Activated CD8-positive, alpha-beta memory T cell treated with anti-CD3 and anti-CD28 coated beads, Interleukin-2, amount 10 ng/mL, durations not matched to agents 7 days and 5 days (primary cell): ENCODE data around the gene IP6K3. TPM values are rescaled to one million over a fixed set of nuclear protein-coding genes. Genes with fewer than 3 reads are reported as not detected.

ENCODE experiments used
- ATAC-seq: fragments of 150-1000 bp; cut with Tn5 transposase; one replicate; pipeline ENCODE4 v1.10.0; 2021; ENCODE audit warnings: moderate library complexity
- CTCF ChIA-PET: fragments of 350-600 bp; sonication (Branson Sonifier 250); formaldehyde crosslinking; loops from one replicate; lab custom pipeline; 2021; ENCODE audit warnings: antibody characterized with exemption; lab: Charles Lee
- DNase-seq: peaks from one replicate; pipeline ENCODE4 v3.0.0-alpha.2; 2020
- H3K27ac Mint-ChIP-seq: one replicate; pipeline ENCODE4 v1.8.0; 2021; ENCODE audit warnings: mild to moderate bottlenecking, mixed read lengths
- H3K27me3 Mint-ChIP-seq: one replicate; pipeline ENCODE4 v1.8.0; 2021; ENCODE audit warnings: mixed read lengths
- H3K36me3 Mint-ChIP-seq: one replicate; pipeline ENCODE4 v1.8.0; 2021; ENCODE audit warnings: mild to moderate bottlenecking, mixed read lengths
- H3K4me1 Mint-ChIP-seq: one replicate; pipeline ENCODE4 v1.8.0; 2021; ENCODE audit warnings: mixed read lengths
- H3K4me3 Mint-ChIP-seq: one replicate; pipeline ENCODE4 v1.8.0; 2021; ENCODE audit warnings: mild to moderate bottlenecking, moderate library complexity, mixed read lengths
- H3K9me3 Mint-ChIP-seq: one replicate; pipeline ENCODE4 v1.8.0; 2022; ENCODE audit warnings: low read depth, mixed read lengths
- total RNA-seq, 2 experiments: library from RNA; stranded (reverse); gene quantifications; one replicate each; pipeline ENCODE4 v1.2.3, GENCODE V29; 2021

IP6K3 gene
- total RNA-seq, 2 experiments from 2014 or later: not detected

- H3K27me3 Mint-ChIP-seq: peaks cover 18% of the 10 kb centered on the region
- H3K9me3 Mint-ChIP-seq: no peaks in the 10 kb centered on the region
- DNase-seq (no peak), ATAC-seq (no peak)
- H3K4me1 Mint-ChIP-seq: no peaks in the 10 kb centered on the region
- H3K36me3 Mint-ChIP-seq: no peaks in the 10 kb centered on the region
- H3K4me3 Mint-ChIP-seq: no peak overlapping the region
- no peak overlapping the region for H3K27ac Mint-ChIP-seq
- CTCF ChIA-PET: interaction anchor here (2.1 kb wide), 1 partner anchor 286 kb away, joined by 7 read pairs; no protein-coding TSS in a partner anchor
Measured at GRCh38 chr6:33740794-33741193, 5.9 kb downstream of the IP6K3 start.

DNA sequence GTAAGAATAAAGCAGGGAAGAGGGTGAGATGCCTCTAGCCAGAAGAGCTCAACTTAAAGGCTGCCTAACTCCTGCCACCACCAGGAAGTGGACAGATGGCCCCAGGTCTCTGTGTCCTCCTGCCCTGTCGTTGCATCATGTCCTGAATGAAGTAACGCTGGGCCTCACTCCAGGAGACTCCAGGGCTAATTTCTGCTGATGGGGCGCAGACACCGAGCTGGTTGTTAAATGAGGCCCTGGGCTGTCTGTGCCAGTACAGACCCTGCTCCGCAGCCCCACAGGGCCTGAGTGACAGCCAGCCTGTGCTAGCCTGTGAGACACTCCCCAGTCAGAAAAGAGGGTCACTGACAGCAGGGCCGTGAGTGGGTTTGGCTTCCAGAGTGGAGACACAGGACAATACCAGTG, 6.5 kb downstream of the IP6K3 start:
- DNase-seq (no peak), ATAC-seq (no peak)
- no peaks in the 10 kb centered on the region for H3K36me3 Mint-ChIP-seq
- no peaks in the 10 kb centered on the region for H3K4me1 Mint-ChIP-seq
- H3K27me3 Mint-ChIP-seq: peaks cover 18% of the 10 kb centered on the region
- no peak overlapping the region for H3K4me3 Mint-ChIP-seq
- CTCF ChIA-PET: interaction anchor here (2.1 kb wide), 1 partner anchor 287 kb away, joined by 7 read pairs; no protein-coding TSS in a partner anchor
- no peak overlapping the region for H3K27ac Mint-ChIP-seq
- H3K9me3 Mint-ChIP-seq: no peaks in the 10 kb centered on the region

- Mint-ChIP-seq H3K4me1 (no peaks in the 10 kb centered on the region), H3K9me3 (no peaks in the 10 kb centered on the region), H3K4me3 (no peak overlapping the region), H3K27ac (no peak overlapping the region), H3K36me3 (no peaks in the 10 kb centered on the region), H3K27me3 (peaks cover 18% of the 10 kb centered on the region)
- CTCF ChIA-PET: interaction anchor here (2.1 kb wide), 1 partner anchor 287 kb away, joined by 7 read pairs; no protein-coding TSS in a partner anchor
- ATAC-seq: no peak
- DNase-seq: no peak
Measured at GRCh38 chr6:33739571-33739970, 7.1 kb downstream of the IP6K3 start.

- ATAC-seq: no peak
- Mint-ChIP-seq H3K27me3 (peaks cover 13% of the 10 kb centered on the region), H3K9me3 (no peaks in the 10 kb centered on the region), H3K4me1 (no peaks in the 10 kb centered on the region), H3K4me3 (no peak overlapping the region), H3K27ac (no peak overlapping the region), H3K36me3 (no peaks in the 10 kb centered on the region)
- CTCF ChIA-PET: no interaction called here
- DNase-seq: no peak
Measured at GRCh38 chr6:33738879-33739278, 7.8 kb downstream of the IP6K3 start.

GRCh38 chr6:33738153-33738552, 8.6 kb downstream of the IP6K3 start:
- CTCF ChIA-PET: interaction anchor here (0.5 to 0.9 kb wide), 2 partner anchors 27 to 704 kb away, joined by 3 read pairs; partner anchors contain the start of gene UQCC2
- ATAC-seq: no peak

DNA sequence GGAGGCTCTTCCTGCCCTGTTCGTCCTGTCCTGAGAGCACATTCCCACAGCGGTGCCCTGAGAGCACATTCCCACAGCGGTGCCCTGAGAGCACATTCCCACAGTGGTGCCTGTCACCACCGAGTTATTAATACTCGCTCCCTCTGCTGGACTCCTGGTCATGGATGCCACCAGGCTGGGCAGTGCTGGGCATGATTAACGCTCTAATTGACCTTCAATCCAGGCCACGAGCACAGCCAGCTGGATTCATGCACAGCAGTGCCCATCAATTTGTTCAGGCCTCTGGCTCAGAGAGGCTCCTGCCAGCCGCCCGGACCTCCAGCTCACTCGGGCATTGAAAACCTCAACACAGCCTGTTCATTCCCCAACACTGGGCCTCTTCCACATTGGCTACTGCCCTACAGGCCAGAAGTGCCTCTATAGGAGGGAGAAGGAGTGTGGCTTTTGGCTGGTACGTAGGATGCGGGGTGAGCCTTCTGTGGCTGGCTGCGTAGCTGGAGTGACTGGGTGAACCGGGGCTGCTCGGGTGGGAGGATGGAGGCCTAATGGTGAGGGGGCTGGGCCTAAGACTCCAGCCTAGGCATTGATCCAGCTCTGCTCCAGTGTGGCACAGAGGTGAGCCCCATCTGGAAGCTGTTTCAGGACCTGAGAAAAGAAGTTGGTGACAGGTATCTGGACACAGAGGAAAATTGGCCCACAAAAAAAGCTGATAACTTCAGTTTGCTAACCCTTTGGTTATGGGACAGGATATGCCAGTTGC, 9.3 kb downstream of the IP6K3 start:
- Mint-ChIP-seq H3K4me1 (no peaks in the 10 kb centered on the region), H3K27me3 (no peaks in the 10 kb centered on the region), H3K9me3 (no peaks in the 10 kb centered on the region), H3K27ac (no peak overlapping the region), H3K4me3 (no peak overlapping the region), H3K36me3 (no peaks in the 10 kb centered on the region)
- no peak for ATAC-seq
- no peak for DNase-seq
- CTCF ChIA-PET: interaction anchor here (0.5 to 0.9 kb wide), 2 partner anchors 26 to 705 kb away, joined by 3 read pairs; partner anchors contain the start of gene UQCC2

More at GRCh38 chr6:33738153-33738552, 8.6 kb downstream of the IP6K3 start:
- no peaks in the 10 kb centered on the region for H3K9me3 Mint-ChIP-seq
- no peak overlapping the region for H3K4me3 Mint-ChIP-seq
- no peak overlapping the region for H3K27ac Mint-ChIP-seq
- H3K36me3 Mint-ChIP-seq: no peaks in the 10 kb centered on the region
- DNase-seq: no peak
- H3K4me1 Mint-ChIP-seq: no peaks in the 10 kb centered on the region
- H3K27me3 Mint-ChIP-seq: peaks cover 7% of the 10 kb centered on the region

DNA sequence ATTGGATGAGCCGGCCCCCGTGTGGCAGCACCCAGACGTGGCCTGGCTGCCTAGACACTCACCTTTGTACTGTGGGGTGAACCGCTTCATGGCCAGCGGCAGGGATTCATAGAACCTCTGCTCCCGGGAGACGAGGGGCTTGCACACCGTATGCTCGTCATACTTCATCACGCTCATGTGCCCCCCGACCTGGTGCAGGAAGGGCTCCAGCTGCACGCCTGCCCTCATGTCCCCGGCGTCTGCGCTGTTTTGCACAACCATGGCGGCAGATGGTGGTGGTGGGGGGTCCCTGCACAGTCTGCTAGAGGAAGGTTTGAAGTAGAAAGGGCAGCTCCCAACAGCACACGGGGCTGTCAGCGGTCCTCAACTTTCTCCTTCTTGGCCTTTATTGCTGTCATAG, 11.5 kb downstream of the IP6K3 start:
- CTCF ChIA-PET: interaction anchor here (2.1 kb wide), 1 partner anchor 9 kb away, joined by 10 read pairs; no protein-coding TSS in a partner anchor

DNA sequence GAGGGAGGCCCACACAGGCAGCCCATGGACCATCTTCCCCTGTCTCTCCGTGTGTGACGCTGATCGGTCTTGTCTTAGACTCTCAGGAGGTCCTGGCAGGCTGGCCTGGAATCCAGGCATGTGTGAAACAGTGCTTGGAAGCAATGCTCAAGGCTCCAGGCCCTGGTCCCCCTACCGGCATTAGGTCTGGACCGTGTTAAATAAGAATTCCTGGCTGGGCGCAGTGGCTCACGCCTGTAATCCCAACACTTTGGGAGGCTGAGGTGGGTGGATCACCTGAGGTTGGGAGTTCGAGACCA, 13.0 kb downstream of the IP6K3 start:
- no peaks in the 10 kb centered on the region for H3K4me1 Mint-ChIP-seq
- no peak overlapping the region for H3K4me3 Mint-ChIP-seq
- no peaks in the 10 kb centered on the region for H3K36me3 Mint-ChIP-seq
- CTCF ChIA-PET: no interaction called here
- H3K27me3 Mint-ChIP-seq: peaks cover under 1% of the 10 kb centered on the region
- ATAC-seq: no peak
- DNase-seq: no peak
- H3K9me3 Mint-ChIP-seq: no peaks in the 10 kb centered on the region
- H3K27ac Mint-ChIP-seq: no peak overlapping the region

More for the DNA sequence above, 11.5 kb downstream of the IP6K3 start:
- H3K4me1 Mint-ChIP-seq: no peaks in the 10 kb centered on the region
- no peaks in the 10 kb centered on the region for H3K36me3 Mint-ChIP-seq
- H3K4me3 Mint-ChIP-seq: no peak overlapping the region
- H3K9me3 Mint-ChIP-seq: no peaks in the 10 kb centered on the region
- H3K27me3 Mint-ChIP-seq: no peaks in the 10 kb centered on the region
- DNase-seq (no peak), ATAC-seq (no peak)
- no peak overlapping the region for H3K27ac Mint-ChIP-seq

DNA sequence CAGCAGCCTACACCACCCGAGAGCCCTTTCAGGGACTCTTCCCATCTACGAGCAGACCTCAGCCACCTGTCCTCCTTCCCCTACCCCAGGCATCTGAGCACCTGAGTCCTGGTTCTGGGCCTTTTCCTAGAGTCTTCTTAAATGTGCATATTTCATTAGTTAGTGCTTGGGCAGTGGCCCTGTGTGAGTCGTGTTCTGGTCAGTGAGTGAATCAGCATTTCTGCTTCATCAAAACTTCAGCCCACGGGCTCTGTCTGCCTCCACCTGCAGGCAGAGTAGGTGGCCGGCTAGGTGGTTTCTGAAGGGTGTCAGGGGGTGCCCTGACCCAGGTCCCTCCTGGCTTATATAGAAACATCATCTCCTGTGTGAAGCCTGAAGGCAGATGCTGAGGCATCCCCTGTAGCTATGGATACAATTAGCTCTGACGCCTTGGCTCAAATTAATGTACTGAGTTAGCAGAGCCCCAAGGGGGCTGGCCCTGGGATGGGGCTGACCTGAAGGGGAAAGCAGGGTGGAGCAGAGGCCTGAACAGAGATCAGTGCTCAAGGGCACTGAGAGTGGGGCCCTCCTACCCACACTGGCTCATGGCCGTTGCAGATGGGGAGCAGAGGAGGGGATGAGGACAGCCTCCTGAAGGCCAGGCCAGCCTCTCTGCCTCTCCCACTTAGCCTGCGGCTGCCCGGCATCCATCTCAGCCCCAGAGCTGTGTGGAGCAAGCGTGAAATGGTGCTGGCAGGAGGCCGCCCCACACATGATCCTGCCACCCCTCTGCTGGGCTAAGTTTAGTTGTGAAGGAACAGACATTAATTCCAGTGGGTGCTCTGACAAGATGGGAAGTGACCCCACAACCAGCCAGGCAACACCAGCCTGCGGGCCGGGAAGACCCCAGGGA, 13.6 kb downstream of the IP6K3 start:
- H3K9me3 Mint-ChIP-seq: no peaks in the 10 kb centered on the region
- DNase-seq (no peak), ATAC-seq (no peak)
- no peaks in the 10 kb centered on the region for H3K4me1 Mint-ChIP-seq
- no peaks in the 10 kb centered on the region for H3K36me3 Mint-ChIP-seq
- CTCF ChIA-PET: interaction anchor here (0.9 kb wide), 1 partner anchor 11 kb away, joined by 4 read pairs; no protein-coding TSS in a partner anchor
- no peak overlapping the region for H3K4me3 Mint-ChIP-seq
- H3K27me3 Mint-ChIP-seq: peaks cover 4% of the 10 kb centered on the region
- H3K27ac Mint-ChIP-seq: no peak overlapping the region

GRCh38 chr6:33732385-33732784, 14.3 kb downstream of the IP6K3 start:
- CTCF ChIA-PET: interaction anchor here (0.6 to 0.9 kb wide), 2 partner anchors 12 to 37 kb away, joined by 3 to 4 read pairs; no protein-coding TSS in a partner anchor
- Mint-ChIP-seq H3K36me3 (no peaks in the 10 kb centered on the region), H3K4me1 (no peaks in the 10 kb centered on the region), H3K4me3 (no peak overlapping the region), H3K9me3 (no peaks in the 10 kb centered on the region), H3K27me3 (peaks cover 4% of the 10 kb centered on the region), H3K27ac (no peak overlapping the region)
- DNase-seq: no peak
- ATAC-seq: no peak

DNA sequence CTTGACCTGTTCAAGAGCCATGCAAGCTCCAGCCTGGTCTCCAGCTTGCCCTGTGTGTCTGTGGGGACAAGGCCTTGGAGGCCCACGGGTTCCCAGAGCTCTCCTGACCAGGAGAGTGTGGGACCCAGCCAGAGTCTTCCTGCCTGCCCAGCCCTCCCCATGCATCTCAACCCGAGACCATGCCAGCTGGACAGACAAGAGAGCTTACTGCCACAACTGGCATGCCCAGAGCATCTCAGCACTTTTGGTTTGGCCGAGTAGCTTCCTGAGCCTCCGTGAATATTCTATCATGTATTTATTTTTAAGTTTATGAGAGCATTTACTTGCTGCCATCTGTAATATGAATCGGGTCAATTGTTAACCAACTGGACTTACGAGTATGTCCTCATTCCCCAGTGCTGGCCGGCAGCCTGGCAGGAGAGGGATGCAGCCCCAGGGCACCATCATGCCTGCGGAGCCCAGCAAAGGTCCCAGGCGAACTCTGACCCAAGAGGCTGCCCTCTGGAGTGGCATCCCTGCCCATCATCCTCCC, 14.9 kb downstream of the IP6K3 start:
- Mint-ChIP-seq H3K36me3 (no peaks in the 10 kb centered on the region), H3K4me1 (no peaks in the 10 kb centered on the region), H3K27me3 (peaks cover 4% of the 10 kb centered on the region), H3K9me3 (no peaks in the 10 kb centered on the region), H3K27ac (no peak overlapping the region), H3K4me3 (no peak overlapping the region)
- DNase-seq (no peak), ATAC-seq (no peak)
- CTCF ChIA-PET: interaction anchor here (0.6 to 1.0 kb wide), 3 partner anchors 13 to 37 kb away, joined by 3 to 4 read pairs (median 4); partner anchors contain the start of gene UQCC2

GRCh38 chr6:33731035-33731434, 15.7 kb downstream of the IP6K3 start:
- Mint-ChIP-seq H3K4me3 (no peak overlapping the region), H3K9me3 (no peaks in the 10 kb centered on the region), H3K4me1 (no peaks in the 10 kb centered on the region), H3K27me3 (peaks cover 8% of the 10 kb centered on the region), H3K36me3 (no peaks in the 10 kb centered on the region), H3K27ac (no peak overlapping the region)
- no peak for DNase-seq
- no peak for ATAC-seq
- CTCF ChIA-PET: interaction anchor here (0.8 to 1.0 kb wide), 2 partner anchors 13 to 20 kb away, joined by 4 read pairs; partner anchors contain the start of gene UQCC2

GRCh38 chr6:33730611-33731010, 16.1 kb downstream of the IP6K3 start:
- Mint-ChIP-seq H3K36me3 (no peaks in the 10 kb centered on the region), H3K9me3 (no peaks in the 10 kb centered on the region), H3K27me3 (peaks cover 10% of the 10 kb centered on the region), H3K4me1 (no peaks in the 10 kb centered on the region), H3K4me3 (no peak overlapping the region), H3K27ac (no peak overlapping the region)
- CTCF ChIA-PET: interaction anchor here (1.0 kb wide), 1 partner anchor 14 kb away, joined by 4 read pairs; no protein-coding TSS in a partner anchor
- no peak for DNase-seq
- ATAC-seq: no peak
